ENCODE measurements around the gene KLF12. TPM values are rescaled to one million over a fixed set of nuclear protein-coding genes. Genes with fewer than 3 reads are reported as not detected.

KLF12 gene
- total and polyA plus RNA-seq, 2 donors (not counting 3 experiments of a cell fraction or from before 2014, with no cell fraction given): 16.0 to 25.9 TPM

- dilution Hi-C loops (cut with MboI; ENCODE audit: extremely low pct_ligation_motif_present, low sequenced_read_pairs) (no loop called here), intact Hi-C loops (cut with micrococcal nuclease) (no loop called here)
- no peak overlapping the region for H3K27ac ChIP-seq (ENCODE audit: insufficient read depth, low read depth, low read length)
- H3K36me3 ChIP-seq (ENCODE audit: control insufficient read depth in 2 of 2, extremely low read depth in 1 of 2, insufficient read depth in 2 of 2, low read length in 2 of 2): no peaks in the 10 kb centered on the region
- no peaks in the 10 kb centered on the region for H4K20me1 ChIP-seq (replicated peaks; ENCODE audit: control insufficient read depth, extremely low read depth, insufficient read depth, low read length)
- no peak overlapping the region for H2AFZ ChIP-seq (ENCODE audit: low read depth, low read length)
- no peak for TF ChIP-seq EZH2 (IDR thresholded peaks at IDR 0.05; ENCODE audit: borderline replicate concordance, low read depth, low read length, severe bottlenecking)
- no peak for TF ChIP-seq POLR2AphosphoS5 (IDR thresholded peaks at IDR 0.05; ENCODE audit: insufficient read depth, low read depth, low read length)
- TF ChIP-seq GATA2 (IDR thresholded peaks at IDR 0.05; ENCODE audit: insufficient read depth, insufficient read length, low read depth, low read length): no peak
- TF ChIP-seq MYC (IDR thresholded peaks at IDR 0.05; ENCODE audit: low read depth, low read length): no peak
- TF ChIP-seq JUN (IDR thresholded peaks at IDR 0.05; ENCODE audit: borderline replicate concordance, insufficient read depth, insufficient read length, low read depth): no peak
- no peak for TF ChIP-seq FOS (IDR thresholded peaks at IDR 0.05; ENCODE audit: borderline replicate concordance, insufficient read depth, low read length)
- TF ChIP-seq POLR2A (IDR thresholded peaks at IDR 0.05; ENCODE audit: low read depth, low read length): no peak
- TF ChIP-seq MAX (IDR thresholded peaks at IDR 0.05; ENCODE audit: insufficient read depth, insufficient read length): no peak
- no peak for TF ChIP-seq CTCF (IDR thresholded peaks at IDR 0.05; ENCODE audit: extremely low read depth in 1 of 2, insufficient read depth in 1 of 2, low read depth in 1 of 2, low read length in 2 of 2)
- POLR2A ChIA-PET: no interaction called here
- no peaks in the 10 kb centered on the region for H3K27me3 ChIP-seq (ENCODE audit: control insufficient read depth in 2 of 2, insufficient read depth in 2 of 2, low read length in 2 of 2)
- DNase-seq (ENCODE audit: low read depth, low spot score): peak; percentile 28
- no peaks in the 10 kb centered on the region for H3K9me3 ChIP-seq (replicated peaks; ENCODE audit: control insufficient read depth, insufficient read depth, low read length)
- H3K79me2 ChIP-seq (ENCODE audit: control insufficient read depth, insufficient read depth, low read length): peaks cover 65% of the 10 kb centered on the region
- H3K4me1 ChIP-seq (ENCODE audit: control insufficient read depth, extremely low read depth, insufficient read depth, low read length): peaks cover 55% of the 10 kb centered on the region
- BruUV-seq (replicated peaks): no TSS peak
- no peak overlapping the region for H3K9ac ChIP-seq (replicated peaks; ENCODE audit: extremely low read depth, insufficient read depth, low read length)
- no peak for FAIRE-seq
- CTCF ChIA-PET: interaction anchor here (1.1 kb wide), 1 partner anchor 10 kb away, joined by 4 read pairs; no protein-coding TSS in a partner anchor
- H3K9me1 ChIP-seq (replicated peaks; ENCODE audit: control insufficient read depth, extremely low read depth, insufficient read depth, low read length): no peaks in the 10 kb centered on the region
- no peak overlapping the region for H3K4me3 ChIP-seq (replicated peaks in 1 of 3; ENCODE audit: insufficient read depth in 1 of 3, low read depth in 1 of 3, low read length in 3 of 3)
- peak overlapping the region; percentile 67 for H3K4me2 ChIP-seq (ENCODE audit: insufficient read depth, low read length)
These were observed 20.0 kb downstream of the KLF12 start for GRCh38 chr13:74114202-74114601.

Data from endothelial cell of umbilical vein (primary cell).